ENCODE measurements around the gene ADGRG3.

- TF ChIP-seq CTCF (conservative IDR thresholded peaks at IDR 0.05) (no peak), EZH2 (IDR thresholded peaks at IDR 0.05; ENCODE audit: low read depth) (no peak)
These were observed 38.6 kb downstream of the ADGRG3 start for GRCh38 chr16:57706717-57707116.

Data from PC-9 (cell line).